WTC11 (cell line): Measurements from ENCODE around the gene SP4. TPM values are rescaled to one million over a fixed set of nuclear protein-coding genes. Genes with fewer than 3 reads are reported as not detected.

ENCODE experiments used
- ATAC-seq: fragments of 200-7000 bp; cut with Tn5 transposase; 2 replicates; pipeline ENCODE4 v1.10.0; 2021; ENCODE audit warnings: mild to moderate bottlenecking, moderate library complexity
- CTCF ChIA-PET: fragments of 300-600 bp; sonication (Branson Sonifier 250); formaldehyde crosslinking; loops from one replicate; lab custom pipeline; 2021; ENCODE audit warnings: antibody characterized with exemption; lab: Charles Lee
- POLR2A ChIA-PET: fragments of 350-600 bp; sonication (Branson Sonifier 250); formaldehyde crosslinking; loops from one replicate; lab custom pipeline; 2021; ENCODE audit warnings: antibody characterized with exemption; lab: Charles Lee
- DNase-seq: peaks from one replicate; pipeline ENCODE4 v3.0.0; 2021; ENCODE audit warnings: low spot score
- H3K27ac Mint-ChIP-seq: 2 replicates; pipeline ENCODE4 v1.8.0; 2021; ENCODE audit warnings: mixed read lengths
- H3K27me3 Mint-ChIP-seq: 2 replicates; pipeline ENCODE4 v1.8.0; 2021; ENCODE audit warnings: low read depth, mild to moderate bottlenecking, moderate library complexity, mixed read lengths
- H3K36me3 Mint-ChIP-seq: 2 replicates; pipeline ENCODE4 v1.8.0; 2021; ENCODE audit warnings: mixed read lengths
- H3K4me1 Mint-ChIP-seq: 2 replicates; pipeline ENCODE4 v1.8.0; 2022; ENCODE audit warnings: mixed read lengths
- H3K4me3 Mint-ChIP-seq: 2 replicates; pipeline ENCODE4 v1.8.0; 2021; ENCODE audit warnings: mild to moderate bottlenecking, moderate library complexity, mixed read lengths
- H3K9me3 Mint-ChIP-seq: 2 replicates; pipeline ENCODE4 v1.8.0; 2021; ENCODE audit warnings: mixed read lengths
- CDX4 ChIP-seq: fragments of 250-450 bp; sonication (Bioruptor Pico); IDR thresholded peaks from 2 replicates; pipeline ENCODE4 v1.9.0; 2021; ENCODE audit warnings: moderate library complexity, mild to moderate bottlenecking, inconsistent platforms, borderline replicate concordance
- CREB1 ChIP-seq: sonication (generic); formaldehyde crosslinking; IDR thresholded peaks from 2 replicates; pipeline ENCODE4 v1.8.0; 2023; ENCODE audit warnings: mild to moderate bottlenecking, missing genetic modification reagents
- E2F5 ChIP-seq: sonication (generic); formaldehyde crosslinking; IDR thresholded peaks from 2 replicates; pipeline ENCODE4 v1.8.1; 2022; ENCODE audit warnings: mild to moderate bottlenecking, moderate library complexity, missing genetic modification reagents
- ERG ChIP-seq: fragments of 250-450 bp; sonication (Bioruptor Pico); IDR thresholded peaks from 2 replicates; pipeline ENCODE4 v1.8.0; 2021; ENCODE audit warnings: mild to moderate bottlenecking
- ETV6 ChIP-seq: sonication (generic); formaldehyde crosslinking; IDR thresholded peaks from 2 replicates; pipeline ENCODE4 v1.8.1; 2022; ENCODE audit warnings: mild to moderate bottlenecking, missing genetic modification reagents
- FOXK1 ChIP-seq: sonication (generic); formaldehyde crosslinking; IDR thresholded peaks from 2 replicates; pipeline ENCODE4 v1.8.0; 2022; ENCODE audit warnings: mild to moderate bottlenecking, moderate library complexity, missing genetic modification reagents
- JAZF1 ChIP-seq: fragments of 250-450 bp; sonication (Bioruptor Pico); IDR thresholded peaks from 2 replicates; pipeline ENCODE4 v1.9.0; 2021; ENCODE audit warnings: moderate library complexity, mild to moderate bottlenecking, inconsistent platforms
- KAT7 ChIP-seq: sonication (generic); formaldehyde crosslinking; IDR thresholded peaks from 2 replicates; pipeline ENCODE4 v1.8.1; 2023; ENCODE audit warnings: missing genetic modification reagents, mild to moderate bottlenecking, borderline replicate concordance
- NFYB ChIP-seq: sonication (generic); formaldehyde crosslinking; conservative IDR thresholded peaks from 2 replicates; pipeline ENCODE4 v1.8.0; 2022; ENCODE audit warnings: low read depth, missing genetic modification reagents
- OVOL2 ChIP-seq: fragments of 250-450 bp; sonication (Bioruptor Pico); IDR thresholded peaks from 2 replicates; pipeline ENCODE4 v1.9.0; 2021; ENCODE audit warnings: mild to moderate bottlenecking, borderline replicate concordance
- RELA ChIP-seq: sonication (generic); formaldehyde crosslinking; IDR thresholded peaks from 2 replicates; pipeline ENCODE4 v1.8.1; 2022; ENCODE audit warnings: missing genetic modification reagents, mild to moderate bottlenecking, borderline replicate concordance
- SMAD4 ChIP-seq: sonication (generic); formaldehyde crosslinking; IDR thresholded peaks from 2 replicates; pipeline ENCODE4 v1.8.0; 2022; ENCODE audit warnings: mild to moderate bottlenecking, missing genetic modification reagents
- SP1 ChIP-seq: sonication (generic); formaldehyde crosslinking; conservative IDR thresholded peaks from 2 replicates; pipeline ENCODE4 v1.8.1; 2022; ENCODE audit warnings: missing genetic modification reagents
- TCF7 ChIP-seq: sonication (generic); formaldehyde crosslinking; IDR thresholded peaks from 2 replicates; pipeline ENCODE4 v1.8.0; 2022; ENCODE audit warnings: mild to moderate bottlenecking, low read depth, missing genetic modification reagents, moderate library complexity
- TEAD1 ChIP-seq: sonication (generic); formaldehyde crosslinking; IDR thresholded peaks from 2 replicates; pipeline ENCODE4 v1.8.0; 2022; ENCODE audit warnings: mild to moderate bottlenecking, missing genetic modification reagents
- TEAD4 ChIP-seq: sonication (generic); formaldehyde crosslinking; IDR thresholded peaks from 2 replicates; pipeline ENCODE4 v1.8.0; 2022; ENCODE audit warnings: mild to moderate bottlenecking, missing genetic modification reagents
- ZBTB43 ChIP-seq: sonication (generic); formaldehyde crosslinking; IDR thresholded peaks from 2 replicates; pipeline ENCODE4 v1.8.1; 2023; ENCODE audit warnings: mild to moderate bottlenecking, missing genetic modification reagents
- total RNA-seq: library from RNA; stranded (reverse); gene quantifications from 3 replicates; pipeline ENCODE4 v1.2.3, GENCODE V29; 2021
- TF ChIP-seq, protein P1 (sequence below): sonication (generic); formaldehyde crosslinking; conservative IDR thresholded peaks from 2 replicates; pipeline ENCODE4 v1.8.1; 2023; ENCODE audit warnings: mild to moderate bottlenecking, low read depth, missing genetic modification reagents, moderate library complexity
- TF ChIP-seq, protein P2 (sequence below): sonication (generic); formaldehyde crosslinking; IDR thresholded peaks from 2 replicates; pipeline ENCODE4 v1.8.1; 2023; ENCODE audit warnings: mild to moderate bottlenecking, moderate library complexity, missing genetic modification reagents
- TF ChIP-seq, protein P3 (sequence below): sonication (generic); formaldehyde crosslinking; IDR thresholded peaks from 2 replicates; pipeline ENCODE4 v1.8.0; 2023; ENCODE audit warnings: missing genetic modification reagents
- TF ChIP-seq, protein P4 (sequence below): fragments of 250-450 bp; sonication (Bioruptor Pico); IDR thresholded peaks from 2 replicates; pipeline ENCODE4 v1.9.0; 2021; ENCODE audit warnings: mild to moderate bottlenecking

SP4 gene
- total RNA-seq, 1 experiment from 2014 or later, result 23.1 TPM

GRCh38 chr7:21461282-21461681 is 33.4 kb downstream of the SP4 start:
- Mint-ChIP-seq H3K27ac (no peak overlapping the region), H3K36me3 (peaks cover 61% of the 10 kb centered on the region)

GRCh38 chr7:21462081-21462480 is 34.2 kb downstream of the SP4 start:
- DNase-seq (no peak), ATAC-seq (no peak)
- peaks cover 55% of the 10 kb centered on the region for H3K36me3 Mint-ChIP-seq
- H3K27ac Mint-ChIP-seq, result no peak overlapping the region
- no peaks in the 10 kb centered on the region for H3K4me1 Mint-ChIP-seq
- no peaks in the 10 kb centered on the region for H3K27me3 Mint-ChIP-seq
- ChIA-PET POLR2A (no interaction called here), CTCF (no interaction called here)
- H3K4me3 Mint-ChIP-seq, result no peak overlapping the region
- H3K9me3 Mint-ChIP-seq, result peaks cover 21% of the 10 kb centered on the region
- TF ChIP-seq SP1 (no peak), TEAD1 (CRISPR knock-in tag) (no peak), NFYB (CRISPR knock-in tag) (no peak), RELA (CRISPR knock-in tag) (no peak), E2F5 (CRISPR knock-in tag) (no peak), FOXK1 (CRISPR knock-in tag) (no peak), TCF7 (no peak), ERG (CRISPR knock-in tag) (no peak), OVOL2 (no peak), CREB1 (CRISPR knock-in tag) (no peak), CDX4 (no peak), KAT7 (CRISPR knock-in tag) (no peak), JAZF1 (no peak)
- TF ChIP-seq, protein P1, sequence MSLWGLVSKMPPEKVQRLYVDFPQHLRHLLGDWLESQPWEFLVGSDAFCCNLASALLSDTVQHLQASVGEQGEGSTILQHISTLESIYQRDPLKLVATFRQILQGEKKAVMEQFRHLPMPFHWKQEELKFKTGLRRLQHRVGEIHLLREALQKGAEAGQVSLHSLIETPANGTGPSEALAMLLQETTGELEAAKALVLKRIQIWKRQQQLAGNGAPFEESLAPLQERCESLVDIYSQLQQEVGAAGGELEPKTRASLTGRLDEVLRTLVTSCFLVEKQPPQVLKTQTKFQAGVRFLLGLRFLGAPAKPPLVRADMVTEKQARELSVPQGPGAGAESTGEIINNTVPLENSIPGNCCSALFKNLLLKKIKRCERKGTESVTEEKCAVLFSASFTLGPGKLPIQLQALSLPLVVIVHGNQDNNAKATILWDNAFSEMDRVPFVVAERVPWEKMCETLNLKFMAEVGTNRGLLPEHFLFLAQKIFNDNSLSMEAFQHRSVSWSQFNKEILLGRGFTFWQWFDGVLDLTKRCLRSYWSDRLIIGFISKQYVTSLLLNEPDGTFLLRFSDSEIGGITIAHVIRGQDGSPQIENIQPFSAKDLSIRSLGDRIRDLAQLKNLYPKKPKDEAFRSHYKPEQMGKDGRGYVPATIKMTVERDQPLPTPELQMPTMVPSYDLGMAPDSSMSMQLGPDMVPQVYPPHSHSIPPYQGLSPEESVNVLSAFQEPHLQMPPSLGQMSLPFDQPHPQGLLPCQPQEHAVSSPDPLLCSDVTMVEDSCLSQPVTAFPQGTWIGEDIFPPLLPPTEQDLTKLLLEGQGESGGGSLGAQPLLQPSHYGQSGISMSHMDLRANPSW (CRISPR knock-in tag), result no peak
- TF ChIP-seq, protein P2, sequence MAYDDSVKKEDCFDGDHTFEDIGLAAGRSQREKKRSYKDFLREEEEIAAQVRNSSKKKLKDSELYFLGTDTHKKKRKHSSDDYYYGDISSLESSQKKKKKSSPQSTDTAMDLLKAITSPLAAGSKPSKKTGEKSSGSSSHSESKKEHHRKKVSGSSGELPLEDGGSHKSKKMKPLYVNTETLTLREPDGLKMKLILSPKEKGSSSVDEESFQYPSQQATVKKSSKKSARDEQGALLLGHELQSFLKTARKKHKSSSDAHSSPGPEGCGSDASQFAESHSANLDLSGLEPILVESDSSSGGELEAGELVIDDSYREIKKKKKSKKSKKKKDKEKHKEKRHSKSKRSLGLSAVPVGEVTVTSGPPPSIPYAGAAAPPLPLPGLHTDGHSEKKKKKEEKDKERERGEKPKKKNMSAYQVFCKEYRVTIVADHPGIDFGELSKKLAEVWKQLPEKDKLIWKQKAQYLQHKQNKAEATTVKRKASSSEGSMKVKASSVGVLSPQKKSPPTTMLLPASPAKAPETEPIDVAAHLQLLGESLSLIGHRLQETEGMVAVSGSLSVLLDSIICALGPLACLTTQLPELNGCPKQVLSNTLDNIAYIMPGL (CRISPR knock-in tag), result no peak
- TF ChIP-seq, protein P3, sequence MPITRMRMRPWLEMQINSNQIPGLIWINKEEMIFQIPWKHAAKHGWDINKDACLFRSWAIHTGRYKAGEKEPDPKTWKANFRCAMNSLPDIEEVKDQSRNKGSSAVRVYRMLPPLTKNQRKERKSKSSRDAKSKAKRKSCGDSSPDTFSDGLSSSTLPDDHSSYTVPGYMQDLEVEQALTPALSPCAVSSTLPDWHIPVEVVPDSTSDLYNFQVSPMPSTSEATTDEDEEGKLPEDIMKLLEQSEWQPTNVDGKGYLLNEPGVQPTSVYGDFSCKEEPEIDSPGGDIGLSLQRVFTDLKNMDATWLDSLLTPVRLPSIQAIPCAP (CRISPR knock-in tag), result no peak

More at GRCh38 chr7:21461282-21461681, 33.4 kb downstream of the SP4 start:
- POLR2A ChIA-PET, result no interaction called here
- H3K4me3 Mint-ChIP-seq, result no peak overlapping the region
- peaks cover 23% of the 10 kb centered on the region for H3K9me3 Mint-ChIP-seq
- no peaks in the 10 kb centered on the region for H3K27me3 Mint-ChIP-seq
- H3K4me1 Mint-ChIP-seq, result no peaks in the 10 kb centered on the region
- TF ChIP-seq TEAD4 (CRISPR knock-in tag) (no peak), SMAD4 (CRISPR knock-in tag) (no peak), ZBTB43 (no peak), ETV6 (no peak)
- TF ChIP-seq, protein P4, sequence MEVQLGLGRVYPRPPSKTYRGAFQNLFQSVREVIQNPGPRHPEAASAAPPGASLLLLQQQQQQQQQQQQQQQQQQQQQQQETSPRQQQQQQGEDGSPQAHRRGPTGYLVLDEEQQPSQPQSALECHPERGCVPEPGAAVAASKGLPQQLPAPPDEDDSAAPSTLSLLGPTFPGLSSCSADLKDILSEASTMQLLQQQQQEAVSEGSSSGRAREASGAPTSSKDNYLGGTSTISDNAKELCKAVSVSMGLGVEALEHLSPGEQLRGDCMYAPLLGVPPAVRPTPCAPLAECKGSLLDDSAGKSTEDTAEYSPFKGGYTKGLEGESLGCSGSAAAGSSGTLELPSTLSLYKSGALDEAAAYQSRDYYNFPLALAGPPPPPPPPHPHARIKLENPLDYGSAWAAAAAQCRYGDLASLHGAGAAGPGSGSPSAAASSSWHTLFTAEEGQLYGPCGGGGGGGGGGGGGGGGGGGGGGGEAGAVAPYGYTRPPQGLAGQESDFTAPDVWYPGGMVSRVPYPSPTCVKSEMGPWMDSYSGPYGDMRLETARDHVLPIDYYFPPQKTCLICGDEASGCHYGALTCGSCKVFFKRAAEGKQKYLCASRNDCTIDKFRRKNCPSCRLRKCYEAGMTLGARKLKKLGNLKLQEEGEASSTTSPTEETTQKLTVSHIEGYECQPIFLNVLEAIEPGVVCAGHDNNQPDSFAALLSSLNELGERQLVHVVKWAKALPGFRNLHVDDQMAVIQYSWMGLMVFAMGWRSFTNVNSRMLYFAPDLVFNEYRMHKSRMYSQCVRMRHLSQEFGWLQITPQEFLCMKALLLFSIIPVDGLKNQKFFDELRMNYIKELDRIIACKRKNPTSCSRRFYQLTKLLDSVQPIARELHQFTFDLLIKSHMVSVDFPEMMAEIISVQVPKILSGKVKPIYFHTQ, result no peak
- CTCF ChIA-PET, result no interaction called here
- no peak for ATAC-seq
- DNase-seq, result no peak
